GOT3 (cell line): ENCODE results near the gene TMEM185B.

ENCODE experiments used
- DNase-seq: peaks from one replicate; lab custom pipeline; 2025; ENCODE audit warnings: mixed read lengths; lab: John Stamatoyannopoulos, UW

TMEM185B gene

DNA sequence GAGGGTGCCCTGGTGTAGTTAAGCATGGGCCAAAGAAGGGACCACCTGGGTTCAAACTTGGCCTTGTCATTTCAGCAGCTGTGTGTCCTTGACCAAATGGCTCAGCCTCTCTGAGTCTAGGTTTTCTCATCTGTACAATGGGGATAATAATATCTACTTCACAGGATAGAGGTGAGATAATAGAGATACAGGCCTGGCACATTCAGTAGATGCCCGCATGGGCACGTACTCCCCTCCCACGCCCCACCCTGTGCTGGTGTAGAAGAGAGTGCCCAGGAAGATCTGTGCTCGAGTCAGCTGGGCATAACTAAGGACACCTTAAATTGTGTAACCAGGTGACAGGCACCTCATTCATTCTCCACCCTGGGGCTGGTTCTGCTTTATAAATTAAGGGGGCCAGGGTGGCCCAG lies 8.4 kb upstream of the TMEM185B start:
- DNase-seq = no peak

DNA sequence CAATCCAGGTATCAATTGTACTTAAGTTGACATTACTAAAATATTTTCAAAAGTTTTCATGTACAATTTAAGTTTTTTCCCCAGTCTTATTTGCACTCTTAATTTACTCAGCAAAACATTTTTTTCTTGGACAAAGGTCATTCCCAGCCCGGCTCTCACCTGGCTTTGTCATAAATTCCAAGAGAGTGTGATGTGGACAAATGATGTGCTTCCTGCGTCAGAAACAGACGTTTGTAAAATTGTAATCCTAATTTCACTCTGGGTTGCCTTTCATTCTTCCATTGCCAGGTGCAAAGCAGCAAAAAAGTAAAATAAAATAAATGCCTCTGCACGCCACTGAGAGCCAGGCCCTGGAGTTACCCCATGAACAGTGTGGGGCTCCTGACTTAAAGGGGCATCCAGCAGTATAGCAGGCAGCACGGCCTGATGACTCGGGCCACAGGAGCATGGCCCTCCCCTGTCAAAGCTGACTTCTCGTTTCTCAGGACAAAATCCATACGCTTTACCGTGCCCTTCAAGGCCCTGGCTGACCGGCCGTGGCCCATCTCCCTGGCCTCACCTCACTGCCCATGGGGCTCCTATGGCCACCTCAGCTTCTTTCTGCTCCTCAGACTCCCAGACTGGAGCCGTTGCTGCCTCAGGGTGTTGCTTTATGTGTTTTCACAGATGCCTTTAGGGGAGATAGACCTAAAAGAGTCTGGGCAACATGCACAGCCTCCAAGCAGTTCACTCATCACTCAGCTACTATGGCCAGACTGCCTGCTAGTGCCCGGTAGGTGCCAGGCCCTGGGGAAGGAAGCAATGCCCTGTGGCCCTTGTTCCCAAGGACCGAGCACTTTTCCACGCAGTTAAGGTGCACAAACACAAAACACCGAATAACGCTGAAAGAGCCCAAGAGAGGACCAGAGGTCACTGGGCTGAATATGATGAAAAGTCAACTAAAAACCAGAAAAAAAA lies 7.6 kb upstream of the TMEM185B start:
- DNase-seq = no peak

DNA sequence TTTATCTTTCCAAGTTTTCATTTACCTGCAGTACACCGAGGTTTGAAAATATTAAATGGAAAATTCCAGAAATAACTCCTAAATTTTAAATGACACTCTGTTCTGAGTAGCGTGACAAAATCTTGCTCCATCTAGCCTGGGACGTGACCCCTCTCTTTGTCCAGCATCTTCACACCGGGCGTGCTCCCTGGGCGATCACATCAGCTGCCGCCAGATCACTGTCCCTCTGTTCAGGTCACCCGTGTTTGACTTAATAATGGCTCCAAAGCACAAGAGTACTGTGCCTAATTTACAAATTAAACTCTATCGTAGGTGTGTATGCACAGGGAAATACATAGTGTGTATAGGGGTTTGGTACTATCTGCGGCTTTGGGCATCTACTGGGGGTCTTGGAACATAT lies 6.1 kb upstream of the TMEM185B start:
- DNase-seq = no peak

DNA sequence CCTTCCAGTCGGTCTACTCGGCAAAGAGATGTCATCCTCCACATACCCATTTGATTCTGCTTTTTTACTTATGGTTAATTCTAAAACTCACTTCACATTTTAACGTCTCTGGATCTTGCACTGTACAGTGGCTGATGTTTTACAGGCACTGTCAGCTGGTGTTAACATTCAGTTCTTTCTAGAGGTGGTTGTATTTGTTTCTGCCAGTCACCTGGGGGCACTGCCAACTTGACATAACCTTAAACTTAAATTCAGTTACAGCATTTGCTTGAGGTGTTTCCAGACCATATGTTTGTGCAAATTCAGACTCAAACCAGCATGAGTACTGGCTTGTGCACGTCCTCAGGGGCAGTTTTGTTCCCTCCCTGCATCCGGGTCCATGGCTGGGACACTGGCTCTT lies 5.3 kb upstream of the TMEM185B start:
- DNase-seq = no peak

DNA sequence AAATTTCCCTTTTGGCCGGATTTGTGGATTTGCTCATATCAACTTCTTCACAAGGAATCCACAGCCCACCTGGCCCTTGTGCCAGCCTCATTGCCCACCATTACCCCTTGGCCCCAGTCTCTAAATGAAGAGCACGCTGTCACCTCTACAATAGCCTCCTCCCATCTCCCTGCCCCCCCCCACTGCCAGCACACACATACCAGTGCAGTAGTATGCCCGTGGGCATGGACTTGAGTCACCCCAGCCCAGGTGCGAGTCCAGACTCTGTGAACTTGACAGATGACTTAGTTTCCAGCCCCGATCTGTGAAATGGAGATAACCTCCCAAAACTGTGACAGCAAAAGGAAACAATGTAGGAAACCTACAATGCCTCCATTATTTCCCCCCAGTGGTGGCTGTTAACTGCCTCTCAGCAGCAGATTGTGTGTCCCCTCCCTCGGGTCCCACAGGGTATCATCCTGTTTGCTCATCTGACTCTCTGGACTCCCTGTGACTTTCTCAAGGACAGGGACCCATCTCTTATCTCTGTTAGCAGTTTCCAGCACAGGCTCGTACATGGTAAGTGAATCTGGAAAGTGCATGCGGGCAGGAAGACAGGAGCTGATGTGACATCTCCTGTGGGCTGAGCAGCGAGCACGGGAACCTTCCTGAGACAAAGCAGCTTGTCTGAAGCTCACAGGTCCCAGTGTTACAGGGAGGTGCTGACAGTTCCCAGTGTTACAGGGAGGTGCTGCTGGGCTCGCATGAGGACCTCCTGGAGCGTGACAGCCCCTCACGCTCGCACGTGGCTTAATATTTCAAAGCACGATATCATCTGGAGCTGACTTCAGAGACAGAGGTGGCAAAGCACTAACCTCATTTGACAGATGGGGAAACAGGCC lies 4.2 kb upstream of the TMEM185B start:
- DNase-seq = no peak

DNA sequence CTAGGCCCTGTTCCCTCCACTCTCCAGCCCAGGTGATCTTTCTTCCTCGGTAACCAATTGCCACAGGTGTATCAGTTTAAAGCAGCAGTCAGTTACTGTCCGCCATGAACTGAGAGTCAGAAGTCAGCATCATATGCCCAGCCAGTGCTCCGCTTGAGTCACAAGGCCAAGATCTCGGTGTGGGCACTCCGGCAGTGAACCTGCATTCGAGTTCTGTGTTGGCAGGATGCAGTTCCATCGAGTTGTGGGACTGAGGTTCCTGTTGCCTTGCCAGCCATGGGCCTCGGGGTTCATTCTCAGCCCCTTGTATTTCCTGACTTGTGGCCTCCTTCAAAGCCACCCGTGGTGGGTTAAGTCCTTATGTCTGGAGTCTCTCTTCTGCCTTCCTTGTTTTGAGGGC lies 3.1 kb upstream of the TMEM185B start:
- DNase-seq = no peak

DNA sequence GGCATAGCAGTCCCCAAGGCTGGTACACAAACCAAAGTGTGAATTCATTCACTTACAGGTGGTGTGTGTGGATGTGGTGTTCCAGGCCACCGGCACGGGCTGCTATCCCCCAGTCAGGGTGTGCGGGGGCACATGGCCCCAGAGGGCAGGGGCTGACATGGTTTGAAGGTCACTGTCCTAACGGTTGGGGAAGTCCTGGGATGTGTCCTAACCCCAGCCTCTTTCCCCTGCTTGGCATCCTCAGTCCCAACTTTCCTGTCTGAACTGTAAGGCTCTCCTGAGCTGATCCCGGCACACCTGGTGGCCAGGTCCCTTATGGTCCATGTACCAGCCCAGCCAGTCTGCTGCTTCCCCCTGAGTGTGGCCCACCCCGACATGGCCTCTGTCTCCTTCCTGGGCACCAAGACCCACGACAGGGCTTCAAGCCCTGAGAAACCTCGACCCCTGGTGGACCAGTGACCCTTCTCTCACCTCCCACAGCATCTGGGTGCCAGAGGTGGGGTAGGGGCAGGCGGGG lies 2.4 kb upstream of the TMEM185B start:
- DNase-seq = no peak

DNA sequence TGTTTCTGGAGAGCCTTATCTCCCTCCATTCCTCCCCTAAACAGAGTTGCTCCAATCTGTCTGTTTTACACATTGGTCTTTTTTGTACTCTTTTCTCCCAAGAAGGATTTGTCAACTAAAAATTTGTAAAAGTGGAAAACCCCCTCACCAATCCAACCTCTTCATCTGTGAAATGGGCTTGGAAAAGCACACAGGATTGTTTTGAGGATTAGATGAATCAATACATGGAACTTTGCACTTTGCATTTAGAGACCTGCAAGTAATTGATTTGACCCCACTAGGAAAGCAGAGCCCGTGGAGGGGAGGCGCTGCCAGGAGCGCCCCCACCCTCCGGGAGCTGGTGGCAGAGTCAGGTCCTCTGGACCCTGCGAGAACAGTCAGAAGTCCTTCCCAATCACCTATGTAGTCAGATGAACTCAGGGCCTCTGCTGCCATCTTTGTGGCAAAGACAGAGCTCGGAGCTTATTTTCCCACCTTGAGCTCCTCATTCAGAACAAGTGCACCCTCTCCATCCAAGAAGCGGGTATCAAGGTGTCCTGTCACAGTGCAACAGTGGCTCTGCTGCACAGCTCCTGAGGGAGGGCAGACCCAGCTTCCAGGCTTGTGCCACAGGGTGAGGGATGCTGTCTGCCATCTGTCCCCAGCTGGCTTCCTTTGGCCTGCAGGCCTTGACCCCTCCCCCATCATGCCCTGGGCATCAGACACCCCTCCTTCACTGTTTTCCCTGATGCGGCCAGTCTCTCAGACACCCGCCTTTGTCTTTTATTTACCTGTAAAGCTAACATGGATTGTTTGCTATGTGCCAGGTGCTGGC lies 1.7 kb upstream of the TMEM185B start:
- no peak for DNase-seq

DNA sequence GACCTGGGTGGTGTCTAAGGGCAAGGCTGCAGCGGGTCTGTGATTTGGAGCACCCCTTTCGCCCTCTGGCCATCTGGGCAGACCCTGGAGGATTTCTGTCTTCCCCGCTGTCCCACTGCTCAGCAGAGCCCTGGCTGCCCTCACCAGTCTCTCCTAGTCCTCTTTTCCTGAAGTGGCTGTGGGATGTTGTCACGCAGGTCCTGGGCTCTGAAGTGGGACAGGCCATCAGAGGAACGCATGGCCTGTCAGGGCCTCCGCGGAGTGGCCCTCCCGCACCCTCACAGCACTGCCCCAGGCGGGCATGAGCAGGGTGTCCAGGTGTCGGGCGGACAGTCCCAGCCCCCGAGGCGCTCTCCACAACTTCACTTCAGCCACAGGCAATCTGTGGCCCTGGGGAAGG lies 1.1 kb upstream of the TMEM185B start:
- DNase-seq = no peak

DNA sequence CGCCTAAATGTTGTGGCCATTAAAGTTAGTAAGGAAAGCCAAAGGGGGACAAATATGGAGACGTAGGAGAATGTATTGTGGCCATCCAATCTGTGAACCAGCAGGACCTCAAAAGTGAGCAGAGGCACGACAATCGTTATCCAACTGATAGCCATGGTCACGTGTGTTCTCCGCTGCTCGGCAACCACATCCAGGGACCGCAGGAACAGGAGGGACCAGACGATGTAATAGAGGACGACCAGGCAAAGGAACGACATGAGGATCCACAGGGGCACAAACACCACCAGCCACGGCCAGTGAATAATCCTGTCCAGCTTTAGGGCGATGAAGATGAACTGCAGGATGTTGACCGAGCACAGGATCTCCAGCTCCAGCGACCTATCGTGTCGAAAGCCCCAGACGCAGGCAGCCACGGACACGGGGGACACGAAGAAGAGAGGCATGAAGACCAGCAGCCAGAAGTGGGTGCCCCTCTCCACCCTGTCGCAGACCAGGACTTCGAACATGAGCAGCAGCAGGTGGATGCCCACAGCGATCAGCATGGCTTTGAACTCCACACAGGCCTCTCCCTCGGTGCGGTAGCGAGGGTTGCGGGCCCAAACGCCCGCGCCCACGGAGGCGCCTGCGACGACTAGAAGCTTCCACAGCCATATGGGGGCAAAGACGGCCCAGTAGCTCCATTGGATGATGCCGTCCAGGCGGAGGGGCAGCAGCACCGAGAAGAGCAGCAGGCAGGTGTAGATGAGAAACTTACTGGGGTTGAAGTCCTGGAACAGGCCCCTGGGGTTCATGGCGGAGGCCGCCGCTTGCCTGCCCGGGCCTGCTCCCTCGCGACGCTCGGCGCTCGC lies 790 bp downstream of the TMEM185B start:
- DNase-seq = no peak

DNA sequence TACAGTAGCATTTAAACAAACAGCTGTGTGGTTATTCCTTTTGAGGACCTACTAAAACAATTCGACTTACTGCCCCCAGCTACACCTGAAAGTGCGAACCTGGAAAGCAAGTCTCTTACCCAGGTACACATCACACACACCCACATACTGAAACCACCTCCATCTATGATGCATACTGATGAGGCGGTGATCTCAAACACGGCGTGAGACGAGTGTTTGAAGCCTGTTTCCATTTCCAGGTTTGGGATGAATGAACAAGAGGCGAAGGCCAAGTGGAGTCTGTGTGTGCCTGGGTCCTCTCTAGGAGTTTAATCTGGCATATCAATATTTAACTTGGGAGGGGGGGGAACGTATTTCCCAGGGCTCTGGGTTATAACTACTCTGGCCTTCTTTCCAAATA lies 1.6 kb downstream of the TMEM185B start:
- no peak for DNase-seq

DNA sequence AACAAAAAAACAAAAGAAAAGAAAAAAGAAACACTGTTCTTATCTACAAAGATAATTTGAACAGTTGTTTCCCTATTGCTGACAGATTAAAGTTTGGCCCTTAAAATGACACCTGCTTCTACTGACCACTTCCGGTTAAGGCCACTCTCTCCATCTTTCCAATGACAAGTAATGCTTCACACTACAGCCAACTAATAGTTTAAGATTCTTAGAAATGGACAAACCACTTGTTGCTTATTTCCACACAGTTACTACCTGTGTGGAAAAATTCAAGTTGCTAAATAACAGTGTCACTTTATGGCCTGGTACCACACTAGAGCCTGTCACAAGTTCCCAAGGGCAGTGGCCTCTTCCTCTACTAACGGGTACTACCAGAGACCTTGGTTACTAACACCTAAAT lies 2.4 kb downstream of the TMEM185B start:
- DNase-seq = no peak

DNA sequence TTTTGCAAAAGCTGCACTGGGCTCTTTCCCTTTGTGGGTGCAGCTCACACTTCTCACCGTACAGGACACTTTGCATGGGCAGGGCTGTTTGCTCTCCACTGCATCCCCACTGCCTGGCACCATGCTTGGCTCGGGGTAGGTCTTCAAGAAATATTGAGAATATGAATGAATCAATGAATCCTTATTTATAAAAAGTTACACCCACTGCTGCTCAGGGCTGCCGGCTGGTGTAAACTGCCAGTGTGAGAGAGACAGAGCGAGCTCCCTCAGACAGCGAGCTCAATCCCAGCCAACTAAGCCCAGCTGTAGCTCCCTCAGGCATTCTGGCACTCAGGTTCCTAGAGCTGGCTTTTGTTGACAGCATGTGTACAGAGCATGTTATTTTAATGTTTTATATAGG lies 3.4 kb downstream of the TMEM185B start:
- no peak for DNase-seq

DNA sequence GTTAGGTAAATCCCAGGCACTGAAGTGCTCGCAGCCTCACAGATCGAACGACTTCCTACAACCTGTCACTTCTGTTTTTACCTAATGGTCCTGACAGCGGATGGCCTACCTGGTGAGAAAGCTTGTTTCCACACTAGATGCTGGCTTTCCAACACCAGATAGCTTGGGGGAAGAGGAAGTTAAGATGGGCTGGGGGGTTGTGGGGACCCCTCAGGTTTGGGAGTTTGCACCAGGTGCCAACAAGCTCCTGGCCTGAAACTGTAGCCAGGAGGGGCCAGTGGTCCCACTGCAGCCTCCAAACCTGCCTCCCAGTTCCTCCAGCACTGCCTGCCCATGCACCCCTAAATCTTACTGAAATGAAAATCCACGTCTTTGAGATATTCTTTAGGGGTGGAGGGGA lies 3.9 kb downstream of the TMEM185B start:
- DNase-seq = no peak

DNA sequence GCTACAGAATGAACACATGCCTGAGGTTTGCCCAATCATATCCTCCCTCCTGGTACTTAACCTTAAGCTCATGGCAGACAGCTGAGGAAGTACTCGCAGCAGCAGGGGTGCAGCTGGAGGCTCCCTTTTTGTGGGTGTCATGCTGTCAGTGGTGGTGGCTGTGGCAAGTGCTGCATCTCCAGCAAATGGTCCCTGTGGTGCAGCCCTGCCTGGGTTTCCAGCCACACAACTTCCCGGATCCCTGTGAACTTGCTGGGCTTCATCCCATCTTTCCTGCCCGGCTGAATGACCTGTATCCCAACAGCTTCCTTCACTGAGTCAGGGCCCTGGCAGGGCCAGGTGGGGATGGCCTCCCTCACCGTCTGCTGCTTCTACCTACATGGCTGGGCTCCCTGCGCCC lies 5.0 kb downstream of the TMEM185B start:
- no peak for DNase-seq

DNA sequence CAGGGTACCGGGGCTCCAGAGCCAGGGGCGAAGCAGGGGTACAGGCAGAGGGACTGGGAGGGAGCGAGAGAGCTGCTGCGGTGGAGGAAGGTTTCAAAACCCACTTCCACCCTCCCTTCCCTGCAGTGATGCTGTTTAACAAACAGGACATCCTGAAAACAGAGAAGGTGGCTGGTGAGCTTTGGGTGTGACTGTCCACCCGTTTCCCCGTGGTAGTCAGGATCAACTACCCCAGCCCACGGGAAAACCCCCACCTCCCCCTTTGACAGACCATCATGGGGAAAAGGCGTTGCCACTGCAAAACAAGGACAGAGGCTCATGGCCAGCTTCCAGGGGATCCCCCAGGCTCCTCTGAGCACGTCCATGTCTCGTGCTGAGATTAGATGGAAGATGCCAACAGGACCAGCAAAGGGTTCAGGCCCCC lies 12.9 kb downstream of the TMEM185B start:
- DNase-seq = no peak

DNA sequence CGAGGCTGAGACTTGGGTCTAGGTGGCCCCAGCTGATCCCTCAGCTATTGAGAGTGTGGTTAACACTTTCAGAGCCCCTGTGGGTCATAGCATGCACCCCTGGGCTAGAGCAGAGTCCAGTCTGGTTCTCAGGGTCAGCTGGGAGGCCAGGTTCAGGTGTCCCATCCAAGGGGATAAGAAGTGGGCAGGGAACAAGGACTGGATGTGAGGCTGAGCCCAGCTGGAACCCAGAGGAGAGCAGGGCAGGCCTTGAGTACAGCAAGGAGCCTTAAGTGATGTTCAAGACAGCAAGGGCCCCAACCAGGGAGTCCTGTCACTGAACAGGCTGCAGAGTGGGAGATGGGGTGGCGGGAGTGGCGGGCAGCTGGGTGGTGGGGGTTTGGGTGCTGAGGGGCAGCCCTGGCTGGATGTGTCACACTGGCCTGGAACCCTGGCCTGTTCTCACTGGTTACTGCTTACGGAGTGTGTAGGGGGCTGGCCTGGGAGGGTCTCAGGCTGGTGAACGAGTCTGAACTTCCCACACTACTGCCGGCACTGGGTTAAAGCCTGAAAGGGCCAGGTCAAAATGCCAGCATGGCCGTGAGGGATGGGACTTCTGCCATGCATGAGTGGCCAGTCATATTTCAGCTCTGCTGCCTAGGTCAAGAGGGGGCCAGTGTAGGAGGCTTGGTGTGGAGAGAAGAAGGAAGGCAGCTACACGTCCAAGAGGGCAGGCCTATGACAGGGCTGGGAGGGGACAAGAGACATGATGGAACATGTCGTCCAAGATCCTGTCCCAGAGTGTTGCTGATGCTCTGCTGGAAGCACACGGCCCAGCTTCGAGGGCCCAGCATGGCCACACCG lies 13.6 kb downstream of the TMEM185B start:
- DNase-seq = no peak

DNA sequence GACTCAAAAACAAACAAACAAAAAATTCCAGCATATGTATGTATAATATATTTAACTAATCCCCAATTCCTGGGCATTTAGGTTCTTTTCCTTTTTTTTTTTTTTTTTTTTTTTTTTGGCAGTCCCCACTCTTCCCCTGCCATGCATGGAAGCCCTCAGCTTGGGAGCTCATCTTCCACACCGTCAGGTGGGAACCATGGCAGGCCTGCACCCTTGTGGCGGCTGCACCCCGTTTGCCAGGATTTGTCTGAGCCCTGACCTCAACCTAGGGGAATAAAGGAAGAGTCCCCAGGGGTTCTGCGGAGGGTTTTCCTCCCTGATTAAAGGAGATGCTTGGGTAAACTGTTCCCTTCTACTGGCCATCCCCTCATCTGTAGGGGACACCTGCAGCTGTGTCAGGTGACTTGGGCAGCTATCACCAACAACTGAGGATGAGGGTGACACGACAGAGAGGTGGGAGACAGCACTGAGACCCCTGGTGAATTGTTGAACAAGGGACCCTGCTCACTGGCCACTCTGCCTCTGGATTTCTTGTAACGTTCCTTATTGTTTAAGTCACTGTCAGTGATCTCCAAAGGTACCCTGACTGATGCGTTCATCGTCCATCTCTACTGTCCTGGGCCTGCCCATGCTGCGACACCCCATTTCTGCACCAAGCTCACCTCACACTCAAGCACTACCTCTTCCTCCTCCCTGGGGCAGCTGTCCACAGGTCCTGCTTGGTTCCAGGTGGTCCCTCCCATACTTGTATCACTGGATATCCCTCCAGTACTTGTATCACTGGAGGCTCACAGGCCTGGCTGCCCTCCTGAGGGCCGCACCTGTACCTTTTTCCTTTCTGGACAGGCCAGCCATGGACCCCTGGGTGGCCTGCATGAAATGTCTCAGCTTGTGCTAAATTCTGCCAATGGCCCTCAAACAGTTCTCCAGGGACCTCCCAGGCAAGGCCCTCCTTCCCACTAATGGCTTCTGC lies 14.5 kb downstream of the TMEM185B start:
- no peak for DNase-seq
